Measurements from ENCODE around the gene BMERB1. TPM values are rescaled to one million over a fixed set of nuclear protein-coding genes. Genes with fewer than 3 reads are reported as not detected.
"Not testable (repeated sequence)": the region's sequence is repeated elsewhere in the genome, so short reads cannot be mapped to it uniquely, and the experiment has no call there.

The BMERB1 gene
- total and polyA plus RNA-seq, 2 experiments from 2014 or later, result 7.3 to 10.3 TPM

- Histone ChIP-seq H3K9me3 (ENCODE audit: low read depth) (no peaks in the 10 kb centered on the region), H3K4me3 (no peak overlapping the region), H3K9me2 (replicated peaks; ENCODE audit: insufficient read depth) (no peaks in the 10 kb centered on the region), H3K4me1 (ENCODE audit: insufficient read depth) (no peaks in the 10 kb centered on the region), H3K4me2 (no peak overlapping the region), H3K79me2 (no peaks in the 10 kb centered on the region), H3K27me3 (no peaks in the 10 kb centered on the region), H3K27ac (no peak overlapping the region), H2AFZ (no peak overlapping the region), H4K20me1 (ENCODE audit: insufficient read depth, poor library complexity, severe bottlenecking) (no peaks in the 10 kb centered on the region), H3K36me3 (replicated peaks; ENCODE audit: insufficient read depth, low read depth) (no peaks in the 10 kb centered on the region)
- DNase-seq (ENCODE audit: low spot score), result no peak
- TF ChIP-seq, protein P1, sequence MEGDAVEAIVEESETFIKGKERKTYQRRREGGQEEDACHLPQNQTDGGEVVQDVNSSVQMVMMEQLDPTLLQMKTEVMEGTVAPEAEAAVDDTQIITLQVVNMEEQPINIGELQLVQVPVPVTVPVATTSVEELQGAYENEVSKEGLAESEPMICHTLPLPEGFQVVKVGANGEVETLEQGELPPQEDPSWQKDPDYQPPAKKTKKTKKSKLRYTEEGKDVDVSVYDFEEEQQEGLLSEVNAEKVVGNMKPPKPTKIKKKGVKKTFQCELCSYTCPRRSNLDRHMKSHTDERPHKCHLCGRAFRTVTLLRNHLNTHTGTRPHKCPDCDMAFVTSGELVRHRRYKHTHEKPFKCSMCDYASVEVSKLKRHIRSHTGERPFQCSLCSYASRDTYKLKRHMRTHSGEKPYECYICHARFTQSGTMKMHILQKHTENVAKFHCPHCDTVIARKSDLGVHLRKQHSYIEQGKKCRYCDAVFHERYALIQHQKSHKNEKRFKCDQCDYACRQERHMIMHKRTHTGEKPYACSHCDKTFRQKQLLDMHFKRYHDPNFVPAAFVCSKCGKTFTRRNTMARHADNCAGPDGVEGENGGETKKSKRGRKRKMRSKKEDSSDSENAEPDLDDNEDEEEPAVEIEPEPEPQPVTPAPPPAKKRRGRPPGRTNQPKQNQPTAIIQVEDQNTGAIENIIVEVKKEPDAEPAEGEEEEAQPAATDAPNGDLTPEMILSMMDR (IDR thresholded peaks at IDR 0.05; ENCODE audit: poor library complexity), result no peak
- TF ChIP-seq EZH2phosphoT487 (IDR thresholded peaks at IDR 0.05; ENCODE audit: low read depth, severe bottlenecking, unreplicated experiment), result no peak
- no peak for TF ChIP-seq EZH2 (IDR thresholded peaks at IDR 0.05; ENCODE audit: borderline replicate concordance)
- WGBS (ENCODE audit: low lambda C conversion rate, missing lambda C conversion rate), result 73% methylated on average over 9 of the region's 9 CpGs
Measured at GRCh38 chr16:15572329-15573001, 138.1 kb downstream of the BMERB1 start.

- H3K4me2 ChIP-seq, result no peak overlapping the region
- 90% methylated on average over 7 of the region's 7 CpGs for WGBS (ENCODE audit: low lambda C conversion rate, missing lambda C conversion rate)
- no peaks in the 10 kb centered on the region for H3K4me1 ChIP-seq (ENCODE audit: insufficient read depth)
- H3K4me3 ChIP-seq, result no peak overlapping the region
- no peaks in the 10 kb centered on the region for H3K9me3 ChIP-seq (ENCODE audit: low read depth)
- H4K20me1 ChIP-seq (ENCODE audit: insufficient read depth, poor library complexity, severe bottlenecking), result no peaks in the 10 kb centered on the region
- H3K27ac ChIP-seq, result no peak overlapping the region
- no peaks in the 10 kb centered on the region for H3K27me3 ChIP-seq
- no peaks in the 10 kb centered on the region for H3K9me2 ChIP-seq (replicated peaks; ENCODE audit: insufficient read depth)
- no peaks in the 10 kb centered on the region for H3K36me3 ChIP-seq (replicated peaks; ENCODE audit: insufficient read depth, low read depth)
- no peaks in the 10 kb centered on the region for H3K79me2 ChIP-seq
- no peak overlapping the region for H2AFZ ChIP-seq
- no peak for DNase-seq (ENCODE audit: low spot score)
- TF ChIP-seq EZH2phosphoT487 (IDR thresholded peaks at IDR 0.05; ENCODE audit: low read depth, severe bottlenecking, unreplicated experiment) (no peak), EZH2 (IDR thresholded peaks at IDR 0.05; ENCODE audit: borderline replicate concordance) (no peak)
- TF ChIP-seq, protein P1 (IDR thresholded peaks at IDR 0.05; ENCODE audit: poor library complexity), result no peak
Measured at GRCh38 chr16:15573274-15573895, 139.0 kb downstream of the BMERB1 start.

DNA sequence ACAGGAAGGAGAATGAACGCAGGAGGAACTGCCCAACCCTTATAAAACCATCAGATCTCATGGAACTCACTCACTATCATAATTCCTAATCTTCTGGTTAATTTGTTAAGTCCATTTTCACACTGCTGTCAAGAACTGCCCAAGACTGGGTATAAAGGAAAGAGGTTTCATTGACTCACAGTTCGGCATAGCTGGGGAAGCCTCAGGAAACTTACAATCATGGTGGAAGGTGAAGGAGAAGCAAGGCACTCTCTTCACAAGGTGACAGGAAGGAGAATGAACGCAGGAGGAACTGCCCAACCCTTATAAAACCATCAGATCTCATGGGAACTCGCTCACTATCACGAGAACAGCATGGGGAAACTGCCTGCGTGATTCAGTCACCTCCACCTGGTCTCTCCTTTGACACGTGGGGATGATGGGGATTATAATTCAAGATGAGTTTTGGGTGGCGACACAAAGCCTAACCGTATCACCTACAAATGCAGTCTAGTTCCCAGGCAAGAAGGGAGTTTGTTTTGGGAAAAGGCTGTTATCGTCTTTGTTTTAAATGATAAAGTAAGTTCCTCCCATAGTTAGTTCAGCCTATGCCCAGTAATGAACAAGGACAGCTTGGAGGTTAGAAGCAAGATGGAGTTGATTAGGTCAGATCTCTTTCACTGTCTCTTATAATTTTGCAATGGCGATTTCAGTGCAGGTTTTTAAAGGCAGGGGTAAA is 139.7 kb downstream of the BMERB1 start:
- WGBS (ENCODE audit: low lambda C conversion rate, missing lambda C conversion rate), result 92% methylated on average over 11 of the region's 11 CpGs
- not testable (repeated sequence) for H3K9me2 ChIP-seq (replicated peaks; ENCODE audit: insufficient read depth); H3K27ac ChIP-seq; H2AFZ ChIP-seq; H4K20me1 ChIP-seq (ENCODE audit: insufficient read depth, poor library complexity, severe bottlenecking); H3K4me2 ChIP-seq; H3K79me2 ChIP-seq; H3K9me3 ChIP-seq (ENCODE audit: low read depth); H3K36me3 ChIP-seq (replicated peaks; ENCODE audit: insufficient read depth, low read depth); H3K27me3 ChIP-seq; H3K4me1 ChIP-seq (ENCODE audit: insufficient read depth); DNase-seq (ENCODE audit: low spot score); H3K4me3 ChIP-seq

DNA sequence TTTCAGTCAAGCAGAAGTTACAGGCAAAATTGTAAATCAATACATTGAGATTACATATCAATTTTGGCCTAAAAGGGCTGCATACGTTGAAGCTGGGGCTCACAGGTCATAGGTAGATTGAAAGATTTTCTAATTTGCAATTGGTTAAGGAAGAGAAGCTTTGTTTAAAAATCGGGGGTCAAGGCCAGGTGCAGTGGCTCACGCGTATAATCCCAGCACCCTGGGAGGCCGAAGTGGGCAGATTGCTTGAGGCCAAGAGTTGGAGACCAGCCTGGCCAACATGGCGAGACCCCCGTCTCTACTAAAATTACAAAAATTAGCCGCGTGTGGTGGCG is 140.2 kb downstream of the BMERB1 start:
- Histone ChIP-seq H3K27ac (no peak overlapping the region), H3K4me3 (no peak overlapping the region), H3K36me3 (replicated peaks; ENCODE audit: insufficient read depth, low read depth) (no peaks in the 10 kb centered on the region), H3K4me1 (ENCODE audit: insufficient read depth) (no peaks in the 10 kb centered on the region), H2AFZ (no peak overlapping the region), H4K20me1 (ENCODE audit: insufficient read depth, poor library complexity, severe bottlenecking) (no peaks in the 10 kb centered on the region), H3K79me2 (no peaks in the 10 kb centered on the region), H3K4me2 (no peak overlapping the region), H3K9me2 (replicated peaks; ENCODE audit: insufficient read depth) (no peaks in the 10 kb centered on the region), H3K9me3 (ENCODE audit: low read depth) (no peaks in the 10 kb centered on the region), H3K27me3 (no peaks in the 10 kb centered on the region)
- TF ChIP-seq EZH2 (IDR thresholded peaks at IDR 0.05; ENCODE audit: borderline replicate concordance) (no peak), EZH2phosphoT487 (IDR thresholded peaks at IDR 0.05; ENCODE audit: low read depth, severe bottlenecking, unreplicated experiment) (no peak)
- TF ChIP-seq, protein P1 (IDR thresholded peaks at IDR 0.05; ENCODE audit: poor library complexity), result no peak
- DNase-seq (ENCODE audit: low spot score), result no peak
- WGBS (ENCODE audit: low lambda C conversion rate, missing lambda C conversion rate), result 98% methylated on average over 10 of the region's 10 CpGs
